Measurements from ENCODE around the gene AADACL2. TPM values are rescaled to one million over a fixed set of nuclear protein-coding genes. Genes with fewer than 3 reads are reported as not detected.

AADACL2 gene
- not detected for polyA plus RNA-seq (ENCODE audit: insufficient read length in 4 of 4)

- DNase-seq (ENCODE audit: low read depth in 4 of 4, low spot score in 2 of 4): no peak
Measured at GRCh38 chr3:151733613-151734012, at the start of gene AADACL2. TSS of gene AADACL2 (plus strand) at chr3:151733927. CDS start at chr3:151734036, 109 bp downstream.

GRCh38 chr3:151684094-151684493 lies 49.6 kb upstream of the AADACL2 start:
- DNase-seq (ENCODE audit: low read depth in 4 of 4, low spot score in 2 of 4): no peak

- no peak for DNase-seq (ENCODE audit: low read depth in 4 of 4, low spot score in 2 of 4)
Measured at GRCh38 chr3:151686257-151686656, 47.5 kb upstream of the AADACL2 start.

GRCh38 chr3:151687076-151687475 lies 46.7 kb upstream of the AADACL2 start:
- no peak for DNase-seq (ENCODE audit: low read depth in 4 of 4, low spot score in 2 of 4)

- DNase-seq (ENCODE audit: low read depth in 4 of 4, low spot score in 2 of 4): no peak
Measured at GRCh38 chr3:151688571-151688970, 45.2 kb upstream of the AADACL2 start.

- DNase-seq (ENCODE audit: low read depth in 4 of 4, low spot score in 2 of 4): no peak
Measured at GRCh38 chr3:151690645-151691044, 43.1 kb upstream of the AADACL2 start.

GRCh38 chr3:151697496-151697895 lies 36.2 kb upstream of the AADACL2 start:
- no peak for DNase-seq (ENCODE audit: low read depth in 4 of 4, low spot score in 2 of 4)

- no peak for DNase-seq (ENCODE audit: low read depth in 4 of 4, low spot score in 2 of 4)
Measured at GRCh38 chr3:151707216-151707615, 26.5 kb upstream of the AADACL2 start.

- no peak for DNase-seq (ENCODE audit: low read depth in 4 of 4, low spot score in 2 of 4)
Measured at GRCh38 chr3:151708868-151709267, 24.9 kb upstream of the AADACL2 start.

GRCh38 chr3:151709847-151710246 lies 23.9 kb upstream of the AADACL2 start:
- no peak for DNase-seq (ENCODE audit: low read depth in 4 of 4, low spot score in 2 of 4)

- no peak for DNase-seq (ENCODE audit: low read depth in 4 of 4, low spot score in 2 of 4)
Measured at GRCh38 chr3:151721294-151721693, 12.4 kb upstream of the AADACL2 start.

GRCh38 chr3:151722856-151723255 lies 10.9 kb upstream of the AADACL2 start:
- DNase-seq (ENCODE audit: low read depth in 4 of 4, low spot score in 2 of 4): no peak

GRCh38 chr3:151724576-151725562 lies 8.9 kb upstream of the AADACL2 start:
- no peak for DNase-seq (ENCODE audit: low read depth in 4 of 4, low spot score in 2 of 4)

- no peak for DNase-seq (ENCODE audit: low read depth in 4 of 4, low spot score in 2 of 4)
Measured at GRCh38 chr3:151726016-151726415, 7.7 kb upstream of the AADACL2 start.

GRCh38 chr3:151732861-151733260 lies 866 bp upstream of the AADACL2 start:
- no peak for DNase-seq (ENCODE audit: low read depth in 4 of 4, low spot score in 2 of 4)

- DNase-seq (ENCODE audit: low read depth in 4 of 4, low spot score in 2 of 4): no peak
Measured at GRCh38 chr3:151740581-151740980, 6.9 kb downstream of the AADACL2 start.

GRCh38 chr3:151743855-151744254 lies 10.1 kb downstream of the AADACL2 start:
- DNase-seq (ENCODE audit: low read depth in 4 of 4, low spot score in 2 of 4): no peak

GRCh38 chr3:151750181-151750580 lies 16.5 kb downstream of the AADACL2 start:
- DNase-seq (ENCODE audit: low read depth in 4 of 4, low spot score in 2 of 4): no peak

- no peak for DNase-seq (ENCODE audit: low read depth in 4 of 4, low spot score in 2 of 4)
Measured at GRCh38 chr3:151750678-151751077, 17.0 kb downstream of the AADACL2 start.

- no peak for DNase-seq (ENCODE audit: low read depth in 4 of 4, low spot score in 2 of 4)
Measured at GRCh38 chr3:151751161-151751560, 17.4 kb downstream of the AADACL2 start.

GRCh38 chr3:151753846-151754245 lies 20.1 kb downstream of the AADACL2 start:
- DNase-seq (ENCODE audit: low read depth in 4 of 4, low spot score in 2 of 4): no peak

GRCh38 chr3:151761581-151761980 lies 27.9 kb downstream of the AADACL2 start:
- no peak for DNase-seq (ENCODE audit: low read depth in 4 of 4, low spot score in 2 of 4)
